Mesendoderm (in vitro differentiated cells): ENCODE measurements around the gene KDM5B.

Experiments used
- DNase-seq: peaks from one replicate; pipeline ENCODE4 v3.0.0; 2013
- H2AK5ac ChIP-seq: 2 replicates; pipeline ENCODE4 v1.6.1; 2013; ENCODE audit warnings: low read length, inconsistent platforms
- H2BK120ac ChIP-seq: 2 replicates; pipeline ENCODE4 v1.6.1; 2013; ENCODE audit warnings: low read depth, mild to moderate bottlenecking, low read length, moderate library complexity, mixed read lengths
- H2BK15ac ChIP-seq: replicated peaks from 2 replicates; pipeline ENCODE4 v1.6.1; 2013; ENCODE audit warnings: low read depth, mild to moderate bottlenecking, moderate library complexity
- H2BK5ac ChIP-seq: 2 replicates; pipeline ENCODE4 v1.6.1; 2013; ENCODE audit warnings: low read length, inconsistent platforms
- H3K18ac ChIP-seq: 2 replicates; pipeline ENCODE4 v1.6.1; 2013; ENCODE audit warnings: mild to moderate bottlenecking, low read length, mixed read lengths
- H3K23ac ChIP-seq: one replicate; pipeline ENCODE4 v1.6.1; 2013; ENCODE audit warnings: low read length
- H3K27ac ChIP-seq: 2 replicates; pipeline ENCODE4 v1.5.1; 2013; ENCODE audit warnings: low read depth, mild to moderate bottlenecking, inconsistent platforms, low read length, moderate library complexity
- H3K27me3 ChIP-seq: 2 replicates; pipeline ENCODE4 v1.6.1; 2013; ENCODE audit warnings: low read length, control low read depth, mild to moderate bottlenecking, inconsistent platforms; ENCODE audit not compliant: insufficient read depth, poor library complexity
- H3K36me3 ChIP-seq: 2 replicates; pipeline ENCODE4 v1.6.1; 2013; ENCODE audit warnings: low read length, inconsistent platforms; ENCODE audit not compliant: control insufficient read depth, insufficient read depth
- H3K4ac ChIP-seq: one replicate; pipeline ENCODE4 v1.6.1; 2013; ENCODE audit warnings: low read depth, mild to moderate bottlenecking, low read length, moderate library complexity
- H3K4me1 ChIP-seq: 2 replicates; pipeline ENCODE4 v1.6.1; 2013; ENCODE audit warnings: low read depth, low read length, inconsistent platforms; ENCODE audit not compliant: control insufficient read depth
- H3K4me2 ChIP-seq: 2 replicates; pipeline ENCODE4 v1.6.1; 2013; ENCODE audit warnings: low read length
- H3K4me3 ChIP-seq: 2 replicates; pipeline ENCODE4 v1.5.1; 2013; ENCODE audit warnings: mild to moderate bottlenecking, low read length
- H3K56ac ChIP-seq: one replicate; pipeline ENCODE4 v1.6.1; 2013; ENCODE audit warnings: low read length
- H3K79me1 ChIP-seq: 2 replicates; pipeline ENCODE4 v1.6.1; 2013; ENCODE audit warnings: low read length, inconsistent platforms
- H3K79me2 ChIP-seq: 2 replicates; pipeline ENCODE4 v1.6.1; 2013; ENCODE audit warnings: mild to moderate bottlenecking, low read length; ENCODE audit not compliant: control insufficient read depth, insufficient read depth
- H3K9ac ChIP-seq: 2 replicates; pipeline ENCODE4 v1.6.1; 2013; ENCODE audit warnings: low read length, inconsistent platforms
- H4K5ac ChIP-seq: one replicate; pipeline ENCODE4 v1.6.1; 2013; ENCODE audit warnings: low read length
- H4K8ac ChIP-seq: one replicate; pipeline ENCODE4 v1.6.1; 2013; ENCODE audit warnings: low read depth, mild to moderate bottlenecking, control low read depth, low read length, moderate library complexity
- WGBS: extraction: QIAGEN DNeasy Blood & Tissue Kit; methylation state at CpG from one replicate; pipeline ENCODE4 v1.1.7; 2013; ENCODE audit warnings: low lambda C conversion rate, missing lambda C conversion rate; ENCODE audit not compliant: insufficient coverage; ENCODE audit errors: extremely low coverage; 5-methylcytosine and 5-hydroxymethylcytosine counted together

Gene KDM5B

DNA sequence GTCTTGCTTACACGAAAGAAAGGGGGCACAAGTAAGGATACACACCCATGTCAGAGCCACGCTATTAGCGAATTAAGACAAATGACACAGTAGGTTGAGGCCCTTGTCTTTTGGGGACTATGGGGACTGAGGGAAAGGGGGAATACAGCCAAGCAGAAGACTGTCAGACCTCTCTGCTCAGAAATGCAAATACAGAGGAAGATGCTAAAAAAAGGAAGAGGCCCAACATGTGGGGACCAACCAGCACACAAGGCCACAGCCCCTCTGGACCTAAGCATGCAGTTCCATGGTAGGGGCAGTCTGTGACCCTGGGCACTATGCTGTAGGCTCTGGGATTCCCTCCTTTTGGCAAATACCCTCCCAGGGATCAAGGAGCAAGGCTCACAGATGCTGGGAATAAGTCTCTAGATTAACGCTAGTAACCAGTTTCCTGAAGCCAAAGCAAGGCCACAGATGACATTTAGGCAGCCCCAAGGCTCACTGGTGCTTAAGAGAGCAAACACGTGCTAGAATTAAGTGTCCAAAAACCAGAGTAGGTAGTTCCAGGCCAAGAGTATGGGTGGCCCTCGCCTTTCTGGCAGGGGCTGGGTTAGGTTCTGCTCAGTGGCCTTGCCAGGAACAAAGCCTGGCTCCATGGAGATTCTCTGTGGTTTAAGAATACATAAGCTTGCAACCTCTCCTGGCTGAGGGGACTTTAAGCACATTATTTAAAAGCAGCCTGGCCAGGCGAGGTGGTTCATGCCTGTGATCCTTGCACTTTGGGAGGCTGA lies 42.6 kb upstream of the KDM5B start:
- Histone ChIP-seq H3K18ac (no peak overlapping the region), H3K36me3 (no peaks in the 10 kb centered on the region), H2AK5ac (no peak overlapping the region), H3K27me3 (no peaks in the 10 kb centered on the region), H2BK120ac (no peak overlapping the region), H3K56ac (no peak overlapping the region), H4K5ac (no peak overlapping the region), H3K27ac (no peak overlapping the region), H2BK5ac (no peak overlapping the region), H3K4me2 (no peak overlapping the region), H2BK15ac (no peak overlapping the region), H3K4me3 (no peak overlapping the region), H3K4me1 (no peaks in the 10 kb centered on the region), H3K79me2 (no peaks in the 10 kb centered on the region), H3K23ac (no peak overlapping the region), H4K8ac (no peak overlapping the region), H3K79me1 (no peaks in the 10 kb centered on the region), H3K9ac (no peak overlapping the region), H3K4ac (no peak overlapping the region)
- WGBS, result no CpG with 5 or more reads among the region's 7 CpGs
- no peak for DNase-seq

GRCh38 chr1:202848191-202848542 lies 39.9 kb upstream of the KDM5B start:
- Histone ChIP-seq H3K9ac (no peak overlapping the region), H4K5ac (no peak overlapping the region), H4K8ac (no peak overlapping the region), H2BK15ac (no peak overlapping the region), H3K79me1 (no peaks in the 10 kb centered on the region), H3K18ac (no peak overlapping the region), H3K56ac (no peak overlapping the region), H3K4me2 (no peak overlapping the region), H3K36me3 (no peaks in the 10 kb centered on the region), H3K79me2 (no peaks in the 10 kb centered on the region), H3K27me3 (no peaks in the 10 kb centered on the region), H2BK5ac (no peak overlapping the region), H2AK5ac (no peak overlapping the region), H3K23ac (no peak overlapping the region), H3K4ac (no peak overlapping the region), H3K4me1 (no peaks in the 10 kb centered on the region), H2BK120ac (no peak overlapping the region), H3K27ac (no peak overlapping the region), H3K4me3 (no peak overlapping the region)
- no CpG with 5 or more reads among the region's 2 CpGs for WGBS
- DNase-seq, result no peak

DNA sequence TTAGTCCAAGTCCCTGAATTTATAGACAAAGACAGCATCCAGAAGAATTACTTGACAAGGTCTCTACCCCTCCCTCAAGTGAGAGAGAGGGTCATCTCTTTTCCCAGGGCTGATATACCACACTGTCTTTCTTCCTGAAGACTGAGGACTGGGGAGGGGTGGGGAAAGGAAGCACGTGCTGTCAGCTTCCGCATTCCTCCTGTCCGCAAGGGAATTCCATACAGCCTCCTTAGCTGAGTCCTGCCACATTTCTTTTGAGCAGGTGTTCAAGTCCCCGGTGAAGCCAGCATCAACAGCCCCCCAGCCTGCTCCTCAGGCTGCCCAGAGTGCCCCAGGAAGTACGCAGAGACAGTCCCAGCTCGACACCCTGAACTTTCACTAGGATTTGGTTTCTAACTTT lies 36.7 kb upstream of the KDM5B start:
- DNase-seq, result peak; percentile 45
- Histone ChIP-seq H3K79me1 (no peaks in the 10 kb centered on the region), H2BK15ac (no peak overlapping the region), H3K27ac (no peak overlapping the region), H3K79me2 (no peaks in the 10 kb centered on the region), H3K56ac (no peak overlapping the region), H2BK5ac (no peak overlapping the region), H2BK120ac (no peak overlapping the region), H3K4me3 (no peak overlapping the region), H3K23ac (no peak overlapping the region), H3K4me2 (no peak overlapping the region), H3K9ac (no peak overlapping the region), H3K4ac (no peak overlapping the region), H3K36me3 (no peaks in the 10 kb centered on the region), H4K5ac (no peak overlapping the region), H4K8ac (no peak overlapping the region), H3K27me3 (no peaks in the 10 kb centered on the region), H3K4me1 (no peaks in the 10 kb centered on the region), H3K18ac (no peak overlapping the region), H2AK5ac (no peak overlapping the region)
- WGBS, result no CpG with 5 or more reads among the region's 6 CpGs

DNA sequence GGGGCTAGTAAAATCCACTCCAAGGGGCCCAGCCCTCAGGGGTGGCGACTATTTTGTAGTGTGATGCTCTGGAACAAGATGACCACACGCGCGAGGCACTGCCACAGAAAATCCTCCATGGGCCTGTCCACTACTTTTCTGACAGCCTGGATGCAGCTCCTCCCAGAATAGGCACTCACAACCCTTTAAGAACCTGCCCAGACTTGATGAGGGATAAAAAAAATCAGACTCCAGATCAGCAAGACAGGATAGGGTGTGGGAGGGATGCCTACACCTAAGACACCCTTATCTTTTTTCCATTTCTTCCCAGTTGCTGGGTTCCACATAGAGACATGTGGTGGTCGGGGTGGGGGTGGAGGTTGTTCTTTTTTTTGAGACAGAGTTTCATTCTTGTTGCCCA lies 36.0 kb upstream of the KDM5B start:
- H3K4ac ChIP-seq, result no peak overlapping the region

DNA sequence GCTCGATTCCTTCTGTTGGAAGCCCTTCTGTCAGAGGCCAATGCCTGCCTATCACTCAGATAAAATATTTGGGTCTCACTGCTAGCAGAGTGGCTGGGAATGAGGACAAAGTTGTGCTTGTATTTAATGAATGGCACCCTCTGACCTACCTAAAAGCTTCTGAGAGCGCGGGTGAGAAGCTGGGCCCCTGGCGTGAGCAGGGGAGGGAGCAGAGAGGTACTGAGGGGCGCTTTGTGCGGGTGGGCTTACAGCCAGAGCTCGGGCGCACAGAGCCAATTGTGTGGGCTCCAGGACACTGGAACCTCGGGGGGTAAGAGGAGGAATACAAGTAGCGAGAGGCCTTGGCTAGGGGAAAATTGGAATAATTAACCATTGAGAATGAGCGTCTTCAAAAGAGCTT lies 34.9 kb upstream of the KDM5B start:
- no peak overlapping the region for H3K27ac ChIP-seq
- WGBS, result no CpG with 5 or more reads among the region's 11 CpGs

More for the DNA sequence above, 36.0 kb upstream of the KDM5B start:
- Histone ChIP-seq H3K23ac (no peak overlapping the region), H3K79me1 (no peaks in the 10 kb centered on the region), H2AK5ac (no peak overlapping the region), H3K36me3 (no peaks in the 10 kb centered on the region), H3K9ac (no peak overlapping the region), H3K79me2 (no peaks in the 10 kb centered on the region), H4K5ac (no peak overlapping the region), H3K18ac (no peak overlapping the region), H3K56ac (no peak overlapping the region), H2BK120ac (no peak overlapping the region), H3K27me3 (no peaks in the 10 kb centered on the region), H3K27ac (no peak overlapping the region), H3K4me1 (no peaks in the 10 kb centered on the region), H2BK15ac (no peak overlapping the region), H2BK5ac (no peak overlapping the region), H3K4me3 (no peak overlapping the region), H3K4me2 (no peak overlapping the region), H4K8ac (no peak overlapping the region)
- WGBS, result no CpG with 5 or more reads among the region's 5 CpGs
- no peak for DNase-seq

GRCh38 chr1:202837746-202838262 lies 29.6 kb upstream of the KDM5B start:
- Histone ChIP-seq H3K56ac (no peak overlapping the region), H2BK15ac (no peak overlapping the region), H3K79me2 (no peaks in the 10 kb centered on the region), H3K9ac (no peak overlapping the region), H3K4me3 (no peak overlapping the region), H3K27ac (no peak overlapping the region), H3K27me3 (no peaks in the 10 kb centered on the region), H2AK5ac (no peak overlapping the region), H3K4me1 (peaks cover 4% of the 10 kb centered on the region), H3K4ac (no peak overlapping the region), H2BK120ac (no peak overlapping the region), H3K18ac (no peak overlapping the region), H3K23ac (no peak overlapping the region), H3K79me1 (no peaks in the 10 kb centered on the region), H3K4me2 (no peak overlapping the region), H4K5ac (no peak overlapping the region), H4K8ac (no peak overlapping the region), H3K36me3 (no peaks in the 10 kb centered on the region), H2BK5ac (no peak overlapping the region)
- no peak for DNase-seq
- no CpG with 5 or more reads among the region's 5 CpGs for WGBS

More for the DNA sequence above, 34.9 kb upstream of the KDM5B start:
- Histone ChIP-seq H3K23ac (no peak overlapping the region), H3K4me3 (no peak overlapping the region), H3K4ac (no peak overlapping the region), H2BK120ac (no peak overlapping the region), H3K56ac (no peak overlapping the region), H2AK5ac (no peak overlapping the region), H2BK15ac (no peak overlapping the region), H4K8ac (no peak overlapping the region), H2BK5ac (no peak overlapping the region), H3K18ac (no peak overlapping the region), H3K4me1 (no peaks in the 10 kb centered on the region), H3K4me2 (no peak overlapping the region), H4K5ac (no peak overlapping the region), H3K79me1 (no peaks in the 10 kb centered on the region), H3K79me2 (no peaks in the 10 kb centered on the region), H3K9ac (no peak overlapping the region), H3K27me3 (no peaks in the 10 kb centered on the region), H3K36me3 (no peaks in the 10 kb centered on the region)
- no peak for DNase-seq
